Measurements from ENCODE around the gene C1orf21.

The C1orf21 gene

GRCh38 chr1:184473176-184473966, 86.5 kb downstream of the C1orf21 start:
- H3F3A ChIP-seq (ENCODE audit: control insufficient read depth, insufficient read depth) = no peaks in the 10 kb centered on the region
- no peaks in the 10 kb centered on the region for H3K79me2 ChIP-seq (ENCODE audit: control insufficient read depth, low read length)
- no peaks in the 10 kb centered on the region for H3K9me3 ChIP-seq (ENCODE audit: control insufficient read depth, insufficient read depth, low read length)

DNA sequence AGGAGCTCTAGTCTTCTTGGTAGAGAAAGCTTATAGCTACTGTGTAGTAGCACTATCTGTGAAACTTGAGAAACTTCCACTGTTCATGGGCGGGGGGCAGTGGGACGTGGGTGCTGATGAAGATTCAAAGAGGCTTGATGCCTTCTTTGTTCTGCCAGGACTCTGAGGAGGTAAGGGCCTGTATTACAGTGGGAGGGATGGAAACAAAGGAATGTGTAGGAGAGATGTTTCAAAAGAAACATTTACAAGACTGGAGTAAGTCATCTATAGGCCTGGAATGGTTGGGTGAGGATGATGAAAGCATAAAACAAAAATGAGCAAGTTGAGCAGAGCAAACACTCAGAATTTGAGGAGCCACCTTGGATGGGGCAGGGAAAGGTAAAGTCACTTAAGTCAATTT, 89.4 kb downstream of the C1orf21 start:
- H3K79me2 ChIP-seq (ENCODE audit: control insufficient read depth, low read length) = no peaks in the 10 kb centered on the region
- H3K9me3 ChIP-seq (ENCODE audit: control insufficient read depth, insufficient read depth, low read length) = no peaks in the 10 kb centered on the region
- no peak overlapping the region for H3K27ac ChIP-seq (ENCODE audit: low read depth, low read length)
- H3K4me1 ChIP-seq (ENCODE audit: control insufficient read depth, low read length) = no peaks in the 10 kb centered on the region
- no peaks in the 10 kb centered on the region for H3K36me3 ChIP-seq (ENCODE audit: control insufficient read depth, low read length)
- peaks cover 3% of the 10 kb centered on the region; the same call in 1 of the 2 replicates for H3K27me3 ChIP-seq (ENCODE audit: control insufficient read depth, low read length)
- no peak for TF ChIP-seq EZH2phosphoT487 (IDR thresholded peaks at IDR 0.05; ENCODE audit: borderline replicate concordance, low read length)
- no peak overlapping the region for H3K4me2 ChIP-seq (ENCODE audit: low read length)
- no peaks in the 10 kb centered on the region for H3K9me2 ChIP-seq (replicated peaks; ENCODE audit: control insufficient read depth, low read length)
- no peaks in the 10 kb centered on the region for H4K20me1 ChIP-seq (ENCODE audit: control insufficient read depth, insufficient read depth, low read depth, low read length)
- H3K4me3 ChIP-seq (ENCODE audit: low read length) = no peak overlapping the region
- H3F3A ChIP-seq (ENCODE audit: control insufficient read depth, insufficient read depth) = no peaks in the 10 kb centered on the region

More at GRCh38 chr1:184473176-184473966, 86.5 kb downstream of the C1orf21 start:
- Histone ChIP-seq H3K4me3 (ENCODE audit: low read length) (no peak overlapping the region), H3K36me3 (ENCODE audit: control insufficient read depth, low read length) (no peaks in the 10 kb centered on the region), H3K27ac (ENCODE audit: low read depth, low read length) (no peak overlapping the region), H4K20me1 (ENCODE audit: control insufficient read depth, insufficient read depth, low read depth, low read length) (no peaks in the 10 kb centered on the region), H3K4me2 (ENCODE audit: low read length) (no peak overlapping the region), H3K27me3 (ENCODE audit: control insufficient read depth, low read length) (peaks cover 6% of the 10 kb centered on the region; the same call in 1 of the 2 replicates), H3K4me1 (ENCODE audit: control insufficient read depth, low read length) (no peaks in the 10 kb centered on the region), H3K9me2 (replicated peaks; ENCODE audit: control insufficient read depth, low read length) (no peaks in the 10 kb centered on the region)
- TF ChIP-seq EZH2phosphoT487 (IDR thresholded peaks at IDR 0.05; ENCODE audit: borderline replicate concordance, low read length) (no peak), CTCF (IDR thresholded peaks at IDR 0.05; ENCODE audit: low read depth, low read length, poor library complexity, severe bottlenecking) (no peak)

GRCh38 chr1:184479435-184480167, 92.8 kb downstream of the C1orf21 start:
- Histone ChIP-seq H3K79me2 (ENCODE audit: control insufficient read depth, low read length) (no peaks in the 10 kb centered on the region), H4K20me1 (ENCODE audit: control insufficient read depth, insufficient read depth, low read depth, low read length) (no peaks in the 10 kb centered on the region), H3K4me3 (ENCODE audit: low read length) (no peak overlapping the region), H3K4me2 (ENCODE audit: low read length) (no peak overlapping the region), H3K9me2 (replicated peaks; ENCODE audit: control insufficient read depth, low read length) (no peaks in the 10 kb centered on the region), H3K4me1 (ENCODE audit: control insufficient read depth, low read length) (no peaks in the 10 kb centered on the region), H3K27ac (ENCODE audit: low read depth, low read length) (no peak overlapping the region), H3F3A (ENCODE audit: control insufficient read depth, insufficient read depth) (no peaks in the 10 kb centered on the region), H3K9me3 (ENCODE audit: control insufficient read depth, insufficient read depth, low read length) (no peaks in the 10 kb centered on the region), H3K27me3 (ENCODE audit: control insufficient read depth, low read length) (no peaks in the 10 kb centered on the region; the same call in 1 of the 2 replicates), H3K36me3 (ENCODE audit: control insufficient read depth, low read length) (no peaks in the 10 kb centered on the region)
- TF ChIP-seq CTCF (IDR thresholded peaks at IDR 0.05; ENCODE audit: low read depth, low read length, poor library complexity, severe bottlenecking) (no peak), EZH2phosphoT487 (IDR thresholded peaks at IDR 0.05; ENCODE audit: borderline replicate concordance, low read length) (no peak)

DNA sequence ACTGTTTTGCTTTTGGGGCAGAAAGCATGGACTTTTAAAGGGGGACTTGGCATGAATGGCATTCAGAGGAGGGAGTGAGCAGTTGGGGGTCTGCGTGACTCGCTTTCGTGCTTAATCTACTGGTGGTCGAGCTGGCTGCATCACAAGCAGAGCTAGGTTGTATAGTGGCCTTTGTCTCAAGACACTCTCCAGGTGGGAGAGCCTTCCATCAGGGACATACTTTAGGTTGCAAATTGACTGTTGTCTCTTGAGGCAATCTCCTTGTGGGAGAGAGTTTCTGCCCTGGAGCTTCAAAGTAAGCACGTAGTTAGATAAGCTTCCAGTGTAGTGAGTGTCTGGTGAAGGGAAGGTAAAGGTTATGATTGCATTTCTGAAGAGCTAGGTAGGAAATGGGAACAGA, 93.9 kb downstream of the C1orf21 start:
- no peaks in the 10 kb centered on the region for H3K4me1 ChIP-seq (ENCODE audit: control insufficient read depth, low read length)
- H3K4me3 ChIP-seq (ENCODE audit: low read length) = no peak overlapping the region
- H3K27me3 ChIP-seq (ENCODE audit: control insufficient read depth, low read length) = no peaks in the 10 kb centered on the region; the same call in 1 of the 2 replicates
- no peak overlapping the region for H3K4me2 ChIP-seq (ENCODE audit: low read length)
- no peak overlapping the region for H3K27ac ChIP-seq (ENCODE audit: low read depth, low read length)
- H3K36me3 ChIP-seq (ENCODE audit: control insufficient read depth, low read length) = no peaks in the 10 kb centered on the region
- H3K9me3 ChIP-seq (ENCODE audit: control insufficient read depth, insufficient read depth, low read length) = no peaks in the 10 kb centered on the region
- H3K9me2 ChIP-seq (replicated peaks; ENCODE audit: control insufficient read depth, low read length) = no peaks in the 10 kb centered on the region
- no peak for TF ChIP-seq EZH2phosphoT487 (IDR thresholded peaks at IDR 0.05; ENCODE audit: borderline replicate concordance, low read length)
- no peak for TF ChIP-seq CTCF (IDR thresholded peaks at IDR 0.05; ENCODE audit: low read depth, low read length, poor library complexity, severe bottlenecking)
- no peaks in the 10 kb centered on the region for H3K79me2 ChIP-seq (ENCODE audit: control insufficient read depth, low read length)
- H3F3A ChIP-seq (ENCODE audit: control insufficient read depth, insufficient read depth) = no peaks in the 10 kb centered on the region
- H4K20me1 ChIP-seq (ENCODE audit: control insufficient read depth, insufficient read depth, low read depth, low read length) = no peaks in the 10 kb centered on the region

Data from DOHH2 (cell line).